AG20443 (cell line): ENCODE measurements around the gene VAC14.

ENCODE experiments used
- DNase-seq: peaks from one replicate; pipeline ENCODE4 v3.0.0; 2012; ENCODE audit warnings: low spot score, mixed read lengths

VAC14 gene

DNA sequence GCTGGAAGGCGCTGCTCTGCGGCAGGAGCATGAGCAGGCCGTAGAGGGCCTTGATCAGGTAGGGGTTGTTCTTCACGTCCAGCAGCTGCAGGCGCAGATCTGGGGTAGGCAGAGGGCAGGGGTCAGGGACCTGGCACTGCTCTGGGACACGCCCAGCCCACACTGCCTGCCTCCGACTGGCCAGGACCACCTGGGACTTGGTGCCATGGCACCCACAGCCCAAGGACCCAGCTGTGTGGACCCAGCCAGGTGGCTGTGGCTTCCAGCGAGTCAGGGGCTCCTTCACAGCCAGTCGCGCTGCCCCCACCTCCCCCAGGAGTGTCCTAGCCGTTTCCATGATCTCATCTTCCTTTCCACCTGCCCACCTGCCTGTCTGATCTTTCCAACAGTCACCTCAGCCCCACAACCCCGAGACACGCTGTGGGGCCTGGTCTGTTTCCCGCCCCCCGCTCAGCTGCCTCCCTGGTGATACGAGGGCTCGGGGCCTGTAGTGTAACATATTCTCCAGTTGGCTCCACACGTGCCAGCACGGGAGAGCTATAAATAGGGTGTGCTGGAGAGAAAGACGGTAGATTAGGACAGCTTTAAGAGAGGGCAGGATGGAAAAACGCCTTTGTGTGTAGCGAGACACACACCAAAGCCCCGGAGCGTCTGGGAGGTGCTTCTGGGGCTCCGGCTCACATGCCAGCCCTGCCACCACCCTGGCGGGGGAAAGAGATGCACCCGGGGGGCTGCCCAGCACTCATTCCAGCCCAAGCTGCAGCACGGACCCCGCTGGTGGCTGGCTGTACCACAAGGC, 107.9 kb downstream of the VAC14 start:
- DNase-seq: no peak

DNA sequence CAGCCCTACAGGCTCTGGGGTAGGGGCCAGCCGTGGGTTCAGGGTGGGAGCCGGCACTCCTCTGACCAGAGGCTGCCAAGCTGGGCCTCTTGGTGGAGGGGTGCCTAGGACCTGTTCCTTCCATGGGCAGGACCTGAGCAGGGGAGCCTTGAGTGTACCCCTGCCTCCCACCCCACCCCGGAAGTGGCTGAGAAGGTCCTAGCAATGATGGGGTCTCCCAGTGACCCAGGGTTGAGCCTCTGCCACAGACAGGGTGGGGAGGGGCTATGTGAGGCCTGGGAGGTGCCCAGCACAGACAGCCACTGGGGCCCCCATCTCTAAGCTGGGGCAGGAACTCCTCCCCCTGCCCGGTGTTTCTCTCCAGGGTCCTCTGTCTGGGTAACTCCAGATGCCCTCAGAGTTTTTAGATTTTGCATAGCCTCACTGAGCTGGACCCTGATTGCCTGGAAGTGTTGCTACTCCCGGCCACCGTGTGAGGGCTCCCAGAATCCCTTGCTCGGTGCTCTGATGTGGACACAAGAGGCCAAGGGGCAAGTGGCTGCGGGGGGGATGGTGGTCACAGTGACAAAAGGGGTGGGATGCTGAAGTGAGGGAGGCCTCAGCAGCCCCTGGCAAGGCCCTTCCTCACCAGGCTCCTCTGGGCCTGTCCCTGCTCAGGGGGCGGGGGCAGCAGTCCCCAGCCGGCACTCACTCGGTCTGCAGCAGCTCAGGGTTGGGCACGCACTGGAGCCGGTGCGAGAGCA, 108.7 kb downstream of the VAC14 start:
- DNase-seq: no peak

DNA sequence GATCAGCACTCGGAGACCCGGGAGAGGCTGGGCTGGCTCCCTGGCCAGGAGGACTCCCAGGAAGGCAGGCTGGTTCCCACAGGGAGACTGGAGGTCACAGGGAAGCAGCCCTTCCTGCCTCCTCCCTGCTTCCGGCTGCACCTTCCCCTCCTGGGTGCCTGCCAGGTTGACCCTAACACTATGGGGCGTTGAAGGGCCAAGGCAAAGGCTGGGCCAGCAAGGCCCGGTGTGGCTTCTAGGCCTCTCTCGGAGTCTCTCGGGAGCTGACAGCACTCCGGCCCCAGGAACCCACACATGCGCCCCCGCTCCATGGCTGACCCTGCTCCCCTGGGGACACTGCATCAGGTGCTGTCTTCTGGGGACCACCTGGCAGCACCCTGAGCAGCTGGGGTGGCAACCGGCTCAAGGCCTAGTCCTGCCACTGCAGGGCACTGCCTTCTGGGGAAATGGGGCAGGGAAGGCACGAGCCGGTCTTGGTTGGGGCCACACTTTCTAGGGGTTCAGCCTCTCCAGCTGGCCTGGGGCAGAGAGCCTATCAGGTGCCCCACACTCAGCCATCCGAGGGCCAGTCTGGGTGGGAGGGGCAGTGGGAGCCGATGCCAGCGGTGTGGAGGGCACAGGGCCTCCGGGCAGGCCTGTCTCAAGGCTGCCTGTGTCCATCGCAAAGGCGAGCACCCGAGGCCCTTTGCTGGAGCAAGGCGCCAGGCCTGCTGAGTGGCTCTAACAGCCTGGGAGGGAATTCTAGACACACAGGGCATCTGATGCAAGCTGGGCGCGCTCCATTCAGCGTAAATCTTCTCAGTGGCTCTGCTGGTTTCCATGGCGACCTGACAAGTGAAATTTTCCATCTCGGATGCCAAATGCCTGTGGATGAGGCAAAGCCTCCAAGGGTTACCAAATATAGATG, 109.5 kb downstream of the VAC14 start:
- peak; percentile 90 for DNase-seq

DNA sequence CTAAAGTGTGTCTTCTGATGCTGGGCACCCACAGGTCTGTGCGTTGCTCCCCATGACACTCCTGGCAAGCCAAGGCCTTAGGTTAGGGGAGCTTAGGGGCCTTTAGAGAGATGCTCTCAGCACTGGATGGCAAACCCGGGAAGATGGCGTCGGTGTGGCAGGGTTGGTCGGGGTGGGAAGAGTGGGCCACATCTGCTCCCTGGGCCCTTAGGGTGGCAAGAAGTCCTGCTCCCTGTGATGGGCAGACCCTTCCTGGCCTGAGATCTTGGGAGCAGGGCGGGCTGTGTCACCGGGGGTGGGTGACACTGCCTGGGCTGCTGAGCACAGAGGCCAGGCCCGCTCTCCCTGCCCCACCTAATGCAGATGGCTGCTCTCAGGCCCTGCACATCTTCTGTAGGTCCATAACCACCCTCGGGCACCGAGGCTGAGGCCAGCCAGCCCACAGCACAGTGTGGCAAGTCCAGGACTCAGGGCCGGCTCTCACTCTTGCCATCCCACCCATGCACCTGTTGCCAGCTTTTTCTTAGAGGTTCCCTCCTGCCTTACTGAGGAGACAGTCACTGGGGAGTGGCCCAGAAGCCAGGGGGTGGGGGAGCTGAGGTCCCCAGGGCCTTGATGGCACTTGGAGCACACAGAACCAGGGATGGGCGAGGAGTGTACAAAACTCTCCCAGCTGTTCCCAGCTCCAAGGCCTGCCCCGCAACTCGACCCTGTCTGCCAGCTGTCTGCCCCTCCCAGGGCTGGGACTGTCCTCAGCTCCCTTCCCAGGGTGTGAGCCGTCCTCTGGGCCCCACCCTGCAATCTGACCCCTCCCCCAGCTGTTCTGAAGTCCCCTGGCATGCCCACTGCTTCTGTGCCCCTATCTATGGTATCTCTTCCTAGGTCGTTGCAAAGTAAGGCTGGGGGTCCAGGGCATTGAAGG, 110.7 kb downstream of the VAC14 start:
- no peak for DNase-seq

DNA sequence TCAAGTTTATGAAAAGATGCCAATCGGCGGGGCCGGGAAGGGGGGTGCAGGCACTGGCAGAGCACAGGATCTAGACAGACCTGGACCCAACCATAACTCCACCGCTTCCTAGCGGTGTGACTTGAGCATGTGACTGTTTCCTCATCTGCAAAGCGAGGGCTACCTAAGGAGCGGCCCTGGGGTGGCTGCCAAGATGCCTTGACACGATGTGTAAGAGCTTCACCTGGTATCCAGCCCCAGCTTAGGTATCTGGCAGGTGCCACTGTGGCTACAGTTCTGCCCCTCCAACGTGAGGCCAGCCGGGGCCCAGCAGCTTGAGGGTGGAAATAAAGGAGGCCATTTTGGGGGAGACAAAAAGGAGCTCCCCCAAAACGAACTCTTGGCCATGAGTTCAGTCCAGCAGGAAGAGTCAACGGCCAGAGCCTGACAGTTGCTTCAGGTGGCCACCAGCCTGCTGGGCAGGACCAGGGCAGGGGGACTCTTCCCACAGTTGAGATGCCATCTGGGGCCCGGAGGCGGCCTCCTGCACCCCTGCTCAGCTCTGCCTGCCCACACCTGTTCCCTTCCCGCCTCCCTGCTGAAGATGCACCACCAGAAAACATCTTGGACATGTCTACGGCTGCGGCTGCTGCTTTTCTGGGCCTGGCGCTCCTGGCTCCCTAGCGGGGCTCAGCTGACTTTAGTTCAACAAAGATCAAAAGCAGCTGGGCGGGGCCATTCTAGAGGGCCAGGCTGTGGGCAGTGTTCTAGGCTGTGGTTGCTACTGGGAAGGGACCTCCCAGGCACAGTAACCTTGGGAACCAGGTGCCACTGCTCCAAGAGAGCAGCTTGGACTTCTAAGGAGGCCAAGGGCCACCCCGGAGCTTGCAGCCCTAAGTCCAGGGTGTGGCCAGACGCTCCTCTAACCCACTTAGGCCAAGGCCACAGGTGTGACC, 111.7 kb downstream of the VAC14 start:
- no peak for DNase-seq

DNA sequence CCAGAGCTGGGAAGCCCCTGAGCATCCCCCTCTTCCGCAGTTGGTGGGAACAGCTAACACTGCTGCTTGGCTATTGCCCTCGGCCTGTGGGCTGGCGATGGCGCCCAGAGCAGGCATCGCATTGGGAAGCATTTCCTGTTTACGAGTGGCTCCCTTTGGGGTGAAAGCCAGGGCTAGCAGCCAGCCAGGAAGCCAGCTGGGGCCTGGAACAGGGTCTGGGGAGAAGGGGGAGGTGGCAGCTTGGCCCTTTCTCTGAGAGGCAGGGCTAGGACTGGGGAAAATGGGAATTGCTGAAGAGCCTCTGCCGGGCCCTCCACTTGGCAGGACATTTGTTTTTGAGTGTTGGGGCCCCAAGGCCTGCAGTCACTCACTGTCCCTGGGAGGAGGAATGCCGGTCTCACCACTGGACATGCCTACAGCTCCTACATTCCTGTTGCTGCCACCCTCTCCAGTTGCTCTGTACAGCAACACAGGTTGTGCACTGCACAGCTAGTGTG, 112.7 kb downstream of the VAC14 start:
- peak; percentile 59 for DNase-seq

DNA sequence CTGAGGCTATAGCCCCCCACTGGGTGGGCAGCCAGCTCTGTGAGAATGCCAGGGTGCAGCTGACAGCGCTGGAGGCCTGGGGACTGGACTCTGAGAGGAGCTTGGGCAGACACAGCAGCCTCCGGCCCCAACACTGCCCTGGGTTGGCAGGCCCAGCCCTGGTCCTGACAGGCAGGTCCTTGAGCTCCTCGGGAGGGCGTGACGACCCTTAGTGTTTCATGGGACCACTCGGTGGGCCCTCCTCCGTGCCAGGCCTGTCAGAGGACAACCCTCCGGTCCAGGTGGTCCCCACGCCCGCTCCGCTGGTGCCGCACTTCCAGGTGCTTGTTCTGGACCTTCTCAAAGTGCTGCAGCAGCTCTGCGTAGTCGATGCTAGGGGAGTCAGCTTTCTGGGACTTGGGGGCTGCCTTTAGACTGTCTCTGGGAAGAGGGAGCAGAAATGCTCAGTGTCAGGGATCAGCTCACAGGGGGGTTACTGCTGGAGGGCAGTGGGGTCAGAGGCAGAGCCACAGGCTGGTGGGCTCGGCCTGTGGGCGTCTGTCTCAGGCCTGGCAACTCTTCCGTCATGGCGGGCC, 113.2 kb downstream of the VAC14 start:
- no peak for DNase-seq

DNA sequence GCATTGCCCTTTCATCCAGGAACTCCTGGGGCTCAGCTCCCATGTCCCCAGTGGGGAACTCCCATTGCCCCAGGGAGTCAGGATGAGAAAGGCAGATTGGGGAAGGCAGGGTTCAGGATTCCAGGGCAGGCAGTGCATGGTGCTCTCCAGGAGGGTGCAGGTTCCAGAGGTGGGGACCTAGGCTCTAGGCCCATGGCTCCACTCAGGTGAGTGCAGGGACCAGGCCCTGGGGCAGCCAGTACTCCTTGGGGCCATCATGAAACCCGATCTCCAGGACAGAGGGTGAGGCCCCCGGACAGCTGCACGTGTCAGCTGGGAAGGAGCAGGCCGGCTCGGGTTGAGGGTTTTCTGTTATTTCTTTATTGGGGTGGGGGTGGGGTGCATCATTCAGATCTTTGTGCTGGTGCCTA, 113.9 kb downstream of the VAC14 start:
- DNase-seq: no peak

DNA sequence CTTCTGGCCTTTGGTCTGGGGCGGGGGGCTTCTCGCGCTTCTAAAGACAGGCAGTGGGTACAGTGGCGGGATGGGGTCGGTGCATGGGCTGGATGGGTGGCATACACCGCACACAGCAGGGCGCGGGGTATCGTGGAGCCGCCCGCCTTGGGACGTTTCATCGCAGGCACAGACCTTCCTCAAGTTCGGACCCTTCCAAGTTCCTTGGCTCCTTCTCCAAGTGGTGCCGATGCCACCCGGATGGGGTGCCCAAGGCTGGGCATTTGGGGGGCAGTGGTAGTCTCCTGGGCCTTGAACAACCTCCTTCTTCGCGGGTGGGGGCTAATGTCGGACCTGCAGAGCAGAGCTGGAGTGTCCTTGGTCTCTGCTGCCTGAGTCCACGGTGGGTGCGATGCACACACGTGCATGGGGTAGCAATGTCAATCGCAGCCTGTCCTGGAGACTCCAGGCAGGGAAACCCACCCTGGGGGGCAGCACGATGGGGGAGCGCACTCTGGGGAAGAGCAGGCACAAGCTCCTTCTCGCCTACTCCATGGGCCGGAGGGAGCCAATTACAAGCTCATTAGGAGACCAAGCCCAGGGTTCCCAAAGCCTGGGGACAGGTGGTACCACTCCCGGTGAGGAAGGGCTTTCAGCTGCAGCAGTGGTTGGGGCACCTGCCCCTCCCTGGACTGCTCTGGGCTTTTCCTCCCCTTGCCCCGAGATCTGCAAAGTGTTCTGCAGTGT, 114.4 kb downstream of the VAC14 start:
- DNase-seq: no peak

DNA sequence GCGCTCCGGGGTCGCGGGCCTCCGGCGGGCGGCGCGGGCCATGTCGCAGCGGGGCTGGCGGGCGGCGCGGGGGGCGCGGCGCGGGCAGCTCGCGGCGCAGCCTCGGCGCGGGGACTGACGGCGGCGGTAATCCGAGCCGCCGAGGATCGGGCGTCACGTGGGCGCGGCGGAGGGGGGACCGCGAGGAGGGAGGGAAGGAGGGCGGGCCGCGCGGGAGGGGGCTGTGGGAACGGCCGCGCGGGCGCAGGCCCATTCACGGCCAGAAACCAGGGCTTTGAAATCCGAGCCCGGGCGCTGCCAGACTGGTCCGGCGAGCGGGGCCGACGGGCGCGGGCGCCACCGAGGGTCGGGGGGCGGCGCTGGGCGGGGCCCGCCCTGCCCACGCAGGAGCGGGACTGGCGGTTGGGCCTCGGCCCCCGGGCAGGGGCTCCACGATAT, 115.0 kb downstream of the VAC14 start, which contains the start of gene MTSS2:
TSS of gene MTSS2 (minus strand) at position 116 of the 438 bp plus-strand sequence. CDS start 262 bp downstream, outside the sequence.
- DNase-seq: peak; percentile 98

DNA sequence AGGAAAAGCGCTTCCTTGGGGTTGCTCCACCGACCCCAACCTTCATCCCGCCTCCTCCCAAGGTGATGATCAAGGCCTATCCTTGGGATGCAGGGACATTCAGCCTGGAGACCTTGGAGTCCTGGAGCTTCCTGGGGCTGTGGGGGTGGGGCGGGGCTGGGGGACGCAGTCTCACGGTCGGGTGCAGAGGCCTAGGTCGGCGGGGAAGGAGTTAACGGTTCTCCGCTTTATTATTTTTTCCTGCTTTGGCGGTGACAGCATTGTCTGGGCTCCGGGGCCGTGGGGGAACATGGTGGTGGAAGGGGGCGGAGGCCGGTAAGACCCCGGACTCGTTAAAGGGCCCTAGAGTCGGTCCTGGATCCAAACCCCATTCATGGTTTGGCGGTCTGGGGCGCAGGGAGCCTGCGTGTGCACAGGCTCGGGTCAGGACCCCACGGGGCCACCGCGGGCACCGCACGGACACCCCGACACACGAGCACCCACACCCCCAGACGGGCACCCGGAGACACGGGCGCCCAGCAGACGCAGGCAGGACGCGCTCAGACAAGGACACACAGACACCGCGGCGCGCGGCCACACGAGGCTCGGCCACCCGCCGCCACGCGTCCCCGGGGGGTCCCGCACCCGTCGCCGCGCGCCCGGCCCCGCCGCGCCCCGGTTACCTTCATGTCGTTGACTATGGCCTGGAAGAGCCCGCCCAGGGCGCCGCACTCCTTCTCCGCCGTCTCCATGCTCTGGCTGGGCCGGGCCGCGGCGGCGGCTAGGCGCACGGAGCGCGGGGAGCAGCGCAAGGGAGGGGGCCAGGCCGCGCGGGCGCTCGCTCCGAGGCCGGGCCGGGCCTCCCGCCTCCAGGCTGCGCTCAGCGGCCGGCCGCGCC, 115.7 kb downstream of the VAC14 start:
- DNase-seq: no peak

DNA sequence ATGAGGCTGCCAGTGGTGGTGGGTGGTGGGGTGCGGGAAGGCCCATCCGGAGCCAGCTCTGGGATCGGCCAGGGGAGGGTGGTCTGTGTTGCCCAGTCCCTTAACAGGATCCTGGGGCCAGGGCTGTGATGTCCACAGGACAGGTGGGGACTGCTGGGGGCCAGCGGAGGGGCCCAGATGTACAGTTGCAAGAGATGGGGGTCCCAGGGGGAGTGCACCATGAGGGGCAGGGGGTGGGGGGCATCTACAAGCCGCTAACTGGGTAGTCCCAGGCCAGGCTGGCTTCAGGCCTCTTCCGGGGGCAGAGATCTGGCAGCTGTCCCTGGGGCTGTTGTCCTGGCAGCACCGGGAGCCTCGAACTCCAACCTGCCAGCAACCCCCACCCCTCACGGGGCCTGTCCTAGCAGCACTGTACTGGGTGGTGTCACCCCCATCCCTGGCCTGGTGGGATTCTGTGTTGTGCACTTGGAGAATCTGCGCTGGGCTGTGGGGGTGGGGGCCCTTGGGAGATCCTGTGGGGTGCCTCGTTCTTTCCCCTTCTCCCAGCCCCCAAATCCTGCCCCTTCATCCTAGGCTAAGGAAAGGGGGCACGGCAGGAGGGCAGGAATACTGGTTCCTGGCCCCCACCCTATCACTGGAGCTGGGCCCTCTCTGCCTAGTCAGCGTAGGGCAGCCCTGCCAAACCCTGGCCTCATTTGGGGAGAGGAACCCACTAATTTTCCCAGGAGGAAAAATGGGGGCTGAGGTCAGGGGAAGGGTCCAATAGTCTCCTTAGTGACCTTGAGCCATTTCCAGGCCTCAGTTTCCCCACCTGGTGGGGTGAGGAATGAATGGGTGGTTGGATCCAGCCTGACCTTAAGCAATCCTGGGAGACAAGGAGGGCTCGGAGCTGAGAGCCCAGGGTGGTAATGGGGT, 116.6 kb downstream of the VAC14 start:
- DNase-seq: no peak

DNA sequence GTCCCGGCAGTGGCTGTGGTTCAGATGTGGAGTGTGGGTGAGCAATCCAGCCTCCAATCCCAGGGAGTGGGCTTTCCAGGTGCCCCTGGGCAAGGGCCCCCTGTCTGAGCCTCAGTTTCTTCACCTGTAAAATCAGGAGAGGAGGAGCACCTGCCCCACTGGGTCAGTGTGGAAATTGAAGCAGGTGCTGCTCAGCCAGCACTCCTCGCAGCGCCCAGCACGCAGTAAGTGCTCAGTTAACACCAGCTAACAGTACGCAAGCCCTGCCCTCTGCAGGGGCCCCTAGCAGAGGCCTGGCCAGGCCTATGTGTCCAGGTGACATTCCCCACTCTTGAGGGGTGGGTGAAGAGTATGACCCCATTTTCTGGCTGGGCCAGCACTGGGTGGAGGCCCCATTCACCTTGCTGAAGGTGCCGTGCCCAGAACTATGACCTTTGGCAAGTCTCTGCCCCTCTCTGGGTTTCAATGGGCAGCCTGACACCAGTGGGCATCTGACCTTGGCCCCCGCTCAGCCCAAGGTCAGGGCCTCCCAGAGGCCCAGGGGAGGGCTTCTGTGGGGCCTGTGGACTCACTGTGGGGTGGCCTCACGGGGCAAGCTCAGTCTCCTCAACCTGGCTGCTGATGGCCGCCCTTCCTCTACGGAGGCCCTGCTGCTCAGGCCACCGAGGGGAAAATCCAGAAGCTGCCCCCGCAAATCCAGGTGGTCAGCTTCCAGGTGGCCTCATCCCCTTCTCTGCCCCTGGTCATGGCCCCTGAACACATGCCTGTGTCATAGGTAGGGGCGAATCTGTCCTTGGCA, 117.6 kb downstream of the VAC14 start:
- DNase-seq: no peak

DNA sequence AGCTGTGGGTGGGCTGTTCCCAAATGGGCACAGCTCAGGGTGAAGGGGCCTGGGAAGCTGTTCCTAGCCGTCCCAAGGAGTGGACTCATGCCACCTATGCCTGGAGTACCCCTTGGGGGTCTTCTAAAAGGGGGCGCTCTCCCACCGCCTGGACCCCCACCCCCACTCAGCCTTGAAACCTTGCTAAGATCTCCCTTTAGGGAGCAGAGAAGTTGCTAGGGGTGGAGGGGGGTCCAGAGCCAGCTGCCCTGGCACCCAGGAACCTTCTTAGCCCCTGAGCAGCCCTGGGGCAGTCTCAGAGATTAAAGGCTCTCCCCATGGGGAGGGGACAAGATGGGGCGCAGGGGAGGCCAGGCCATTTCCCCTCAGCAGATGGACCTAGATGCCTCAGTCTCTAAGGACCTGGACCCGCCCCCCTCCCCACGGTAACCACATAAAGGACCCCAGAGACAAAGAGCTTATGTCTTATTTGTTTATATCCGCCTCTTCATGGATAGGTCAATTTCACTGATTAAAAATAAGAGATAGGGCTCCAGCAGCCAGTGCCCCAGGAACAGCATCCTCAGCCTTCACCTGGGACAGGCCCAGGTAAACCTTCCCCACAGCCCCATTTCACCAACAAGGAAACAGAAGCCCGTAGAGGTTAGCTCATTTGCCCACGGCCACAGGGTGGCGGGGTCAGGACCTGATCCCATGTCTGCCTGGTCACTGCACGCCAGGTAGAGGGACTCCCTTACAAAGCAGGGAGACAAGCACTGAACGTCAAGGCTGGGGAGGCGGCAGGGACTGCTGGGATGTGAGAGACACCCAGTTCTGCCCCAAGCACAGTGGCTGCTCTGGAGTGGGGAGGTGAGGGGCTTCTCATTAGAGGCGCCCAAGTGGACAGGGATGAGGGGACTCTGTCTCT, 118.5 kb downstream of the VAC14 start:
- no peak for DNase-seq
